Renal cortical epithelial cell (primary cell): ENCODE measurements around the gene MYOT. TPM values are rescaled to one million over a fixed set of nuclear protein-coding genes. Genes with fewer than 3 reads are reported as not detected.
"Not testable (repeated sequence)": the region's sequence is repeated elsewhere in the genome, so short reads cannot be mapped to it uniquely, and the experiment has no call there.

Experiments
- DNase-seq: peaks from one replicate; pipeline ENCODE4 v3.0.0-alpha.2; 2011; ENCODE audit warnings: low read depth
- total RNA-seq: library from RNA; depleted of rRNA; stranded (reverse); fragments of >200 nt; gene quantifications from 2 replicates; pipeline ENCODE4 v1.2.3, GENCODE V29; 2014

Gene MYOT
- total RNA-seq, 1 donor from 2014 or later = not detected

DNA sequence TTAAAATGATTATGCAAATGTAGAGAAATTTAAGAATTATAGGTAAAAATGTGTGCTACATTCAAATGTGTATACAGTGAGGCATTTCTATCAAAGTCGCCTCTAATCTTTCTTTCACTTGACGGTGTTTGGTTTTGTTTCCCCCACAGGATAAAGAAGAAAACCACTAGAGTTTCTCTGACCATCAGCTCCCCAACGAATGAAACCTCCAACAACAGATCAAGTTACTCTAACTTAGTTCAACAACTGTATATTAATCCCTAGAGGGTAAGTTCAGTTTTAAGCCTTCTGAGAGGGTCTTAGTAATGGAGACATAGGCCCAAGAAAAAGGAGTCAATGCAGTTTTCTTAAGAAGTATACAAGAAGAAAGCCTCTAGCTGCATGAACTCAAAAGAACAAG is 11.5 kb upstream of the MYOT start:
- no peak for DNase-seq

DNA sequence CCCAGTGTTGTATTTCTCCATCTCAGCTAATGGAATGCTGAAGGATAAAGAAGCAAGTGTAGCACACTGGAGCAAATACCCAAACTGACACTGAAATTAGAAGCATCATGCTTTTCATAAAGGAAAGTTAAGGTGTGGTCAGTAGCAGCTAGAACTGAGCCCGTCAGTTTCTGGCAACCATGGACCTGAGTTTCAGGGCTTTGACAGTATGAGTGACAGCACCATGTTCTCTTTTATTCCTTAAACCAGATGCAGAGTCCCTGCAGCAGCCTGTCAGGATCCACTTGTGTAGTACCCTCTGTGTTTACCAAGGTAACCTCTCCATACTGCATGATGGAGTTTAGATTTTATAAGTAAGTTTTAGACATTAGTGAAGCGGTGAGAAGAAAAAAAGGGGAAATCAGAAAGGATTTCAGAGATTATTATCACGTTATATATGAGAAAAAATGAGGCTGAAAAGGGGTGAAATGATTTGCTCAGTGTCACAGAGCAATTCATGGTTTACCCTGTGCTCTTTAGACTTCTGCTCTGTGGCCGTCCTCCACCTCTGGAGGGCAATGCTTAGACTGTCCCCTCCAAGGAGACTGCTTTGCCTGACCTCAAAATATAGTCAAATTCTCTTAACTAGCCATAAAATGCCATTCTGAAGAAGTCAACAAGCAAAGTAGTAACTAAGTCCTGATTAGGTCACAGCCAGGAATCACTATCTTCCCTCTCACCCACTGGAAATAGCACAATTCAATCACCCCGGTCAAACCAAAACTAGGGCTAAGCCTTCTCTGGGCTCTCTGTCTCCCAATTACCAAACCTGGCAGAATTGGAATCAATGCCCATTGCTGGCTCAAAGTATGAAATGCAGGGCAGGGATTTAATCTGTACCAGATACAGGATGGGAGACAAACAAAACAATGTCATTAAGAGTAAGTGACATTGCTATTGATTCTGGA is 10.5 kb upstream of the MYOT start:
- DNase-seq = no peak

DNA sequence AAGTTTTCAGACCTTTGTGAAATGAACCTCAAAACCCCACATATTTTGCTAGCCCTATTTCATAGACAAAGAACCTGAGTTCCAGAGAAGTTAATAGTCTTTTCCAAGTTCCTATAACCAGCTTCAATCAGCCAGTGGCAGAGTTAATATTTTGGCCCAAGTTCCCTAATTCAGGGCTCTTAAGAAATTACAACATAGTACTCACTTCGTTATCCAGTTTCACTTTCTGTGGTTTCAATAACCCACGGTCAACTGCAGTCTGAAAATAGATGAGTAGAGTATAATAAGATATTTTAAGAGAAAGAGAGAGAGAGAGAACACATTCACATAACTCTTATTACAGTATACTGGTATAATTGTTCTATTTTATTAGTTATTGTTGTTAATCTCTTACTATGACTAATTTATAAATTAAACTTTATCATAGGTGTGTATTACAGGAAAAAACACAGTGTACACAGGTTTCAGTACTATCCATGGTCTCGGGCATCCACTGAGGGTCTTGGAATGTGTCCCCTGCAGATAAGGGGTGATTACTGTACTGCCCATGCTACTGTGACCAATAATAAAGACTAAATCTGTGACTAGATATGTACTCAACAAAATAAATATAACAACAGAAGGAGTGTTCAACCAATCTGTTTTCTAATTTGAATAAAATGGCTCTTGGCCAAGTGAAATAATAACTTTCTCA is 9.3 kb upstream of the MYOT start:
- peak; percentile 20 for DNase-seq

DNA sequence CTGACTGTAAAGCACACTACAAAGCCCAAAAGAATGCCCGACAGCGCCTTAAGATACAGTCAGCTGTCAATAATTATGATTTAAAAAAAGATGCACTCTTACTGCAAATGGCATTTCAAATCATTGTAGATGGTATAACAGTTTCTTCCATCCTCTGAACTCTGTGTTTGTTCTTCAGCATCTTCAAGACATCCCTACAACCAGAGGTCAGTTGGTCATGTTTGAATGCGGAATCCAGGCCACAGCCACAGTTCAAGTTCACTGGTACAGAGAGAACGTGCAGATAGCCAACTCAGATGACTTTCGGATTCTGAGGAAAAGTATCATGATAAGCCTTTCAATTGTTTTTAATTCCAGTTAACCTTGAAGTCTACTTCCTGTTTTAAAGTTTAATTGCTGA is 8.7 kb upstream of the MYOT start:
- no peak for DNase-seq

DNA sequence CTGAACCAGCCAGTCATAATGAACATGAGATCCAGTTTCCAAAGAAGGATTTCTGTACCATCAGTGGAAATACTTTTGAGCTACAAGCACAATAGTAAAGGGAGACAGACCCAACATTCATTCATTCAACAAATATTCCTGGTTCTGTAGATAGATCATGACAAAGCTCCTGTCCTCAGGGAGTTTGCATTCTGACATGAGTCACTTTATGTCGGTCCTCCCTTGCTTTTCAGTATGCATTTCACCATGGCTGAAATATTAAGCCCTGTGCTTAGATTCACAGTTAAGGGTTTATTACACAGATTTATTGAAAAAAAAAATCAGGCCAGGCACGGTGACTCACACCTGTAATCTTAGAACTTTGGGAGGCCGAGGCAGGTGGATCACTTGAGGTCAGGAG is 5.4 kb upstream of the MYOT start:
- no peak for DNase-seq

DNA sequence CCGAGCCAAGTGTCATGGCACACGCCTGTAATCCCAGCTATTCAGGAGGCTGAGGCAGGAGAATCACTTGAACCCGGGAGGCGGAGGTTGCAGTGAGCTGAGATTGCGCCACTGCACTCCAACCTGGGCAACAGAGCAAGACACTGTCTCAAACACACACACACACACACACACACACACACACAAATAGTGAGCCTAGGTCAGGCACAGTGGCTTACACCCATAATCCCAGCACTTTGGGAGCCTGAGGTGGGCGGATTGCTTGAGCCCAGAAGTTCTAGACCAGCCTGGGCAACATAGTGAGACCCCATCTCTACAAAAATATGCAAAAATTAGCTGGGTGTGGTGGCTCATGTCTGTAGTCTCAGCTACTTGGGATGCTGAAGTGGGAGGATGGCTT is 4.0 kb upstream of the MYOT start:
- DNase-seq = not testable (repeated sequence)

DNA sequence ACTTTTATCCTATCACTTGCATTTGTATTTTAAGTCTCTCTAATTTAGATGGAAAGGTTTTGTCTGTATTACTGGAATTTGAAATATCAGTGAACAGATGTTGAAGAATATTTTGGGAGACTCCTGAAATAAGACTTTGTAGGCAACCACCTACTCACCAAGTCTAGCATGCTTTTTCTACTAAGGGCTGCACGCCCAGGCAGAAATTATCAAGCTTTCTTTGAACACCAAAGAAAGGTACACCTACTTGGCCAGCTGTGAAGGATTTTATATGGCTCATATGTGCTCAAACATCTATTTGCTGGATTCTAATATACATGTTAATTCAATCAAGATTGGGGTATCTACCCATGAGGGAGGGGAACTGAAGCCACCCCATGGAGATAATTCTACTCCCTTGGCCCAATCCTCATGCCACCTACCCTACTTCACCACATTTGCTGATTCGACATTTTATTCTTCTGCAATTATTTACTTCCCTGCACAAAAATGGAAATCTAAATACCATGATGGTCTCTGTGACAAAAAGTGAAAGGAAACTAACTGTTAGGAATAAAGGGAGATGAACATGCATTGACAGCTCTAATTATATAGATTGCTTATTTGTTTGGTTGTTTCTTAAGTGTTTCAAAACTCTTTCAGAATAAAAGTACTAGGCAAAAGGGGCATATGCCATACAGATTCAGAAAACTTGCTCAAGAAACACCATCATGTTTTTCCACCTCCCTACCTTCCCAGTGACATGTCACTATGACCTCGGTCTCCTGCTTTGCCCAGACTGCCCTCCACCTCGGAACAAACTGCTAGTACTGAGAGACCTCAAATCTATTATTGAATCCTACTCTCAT is 895 bp upstream of the MYOT start:
- no peak for DNase-seq

DNA sequence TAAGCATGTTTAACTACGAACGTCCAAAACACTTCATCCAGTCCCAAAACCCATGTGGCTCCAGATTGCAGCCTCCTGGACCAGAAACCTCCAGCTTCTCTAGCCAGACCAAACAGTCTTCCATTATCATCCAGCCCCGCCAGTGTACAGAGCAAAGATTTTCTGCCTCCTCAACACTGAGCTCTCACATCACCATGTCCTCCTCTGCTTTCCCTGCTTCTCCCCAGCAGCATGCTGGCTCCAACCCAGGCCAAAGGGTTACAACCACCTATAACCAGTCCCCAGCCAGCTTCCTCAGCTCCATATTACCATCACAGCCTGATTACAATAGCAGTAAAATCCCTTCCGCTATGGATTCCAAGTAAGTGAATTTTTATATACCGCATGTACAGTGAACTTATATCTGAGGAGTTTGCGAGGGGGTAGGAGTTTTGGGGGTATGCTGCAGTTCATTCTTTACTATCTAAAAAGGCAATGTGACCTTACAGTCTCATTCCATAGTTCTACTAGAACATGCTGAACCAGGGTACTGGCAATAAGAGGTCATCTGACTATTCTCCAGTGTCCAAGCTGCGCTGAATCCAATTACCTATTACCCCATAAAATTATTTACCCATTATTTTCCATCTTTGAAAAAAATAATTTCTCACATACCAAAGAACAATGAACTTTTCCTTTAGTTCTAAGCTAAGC is 3.1 kb downstream of the MYOT start:
- DNase-seq = no peak

DNA sequence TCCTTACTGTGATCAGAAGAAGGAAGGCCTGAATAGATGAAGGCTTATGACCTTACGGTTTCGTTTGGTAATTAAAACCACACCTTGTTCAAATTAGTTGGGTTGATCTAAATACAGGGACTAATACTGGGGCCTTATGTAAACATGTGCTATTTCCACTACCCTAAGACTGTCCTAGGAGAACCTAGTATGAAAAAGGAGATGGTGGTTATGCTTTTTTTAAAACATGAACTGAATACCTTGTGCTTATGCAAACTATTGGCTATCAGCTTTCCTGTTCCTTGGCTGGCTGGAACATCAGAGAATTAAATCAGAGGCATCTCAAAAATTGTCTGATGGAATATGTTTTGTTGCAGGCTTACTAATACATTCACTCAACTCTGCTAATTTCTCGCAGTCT is 3.9 kb downstream of the MYOT start:
- DNase-seq = no peak

DNA sequence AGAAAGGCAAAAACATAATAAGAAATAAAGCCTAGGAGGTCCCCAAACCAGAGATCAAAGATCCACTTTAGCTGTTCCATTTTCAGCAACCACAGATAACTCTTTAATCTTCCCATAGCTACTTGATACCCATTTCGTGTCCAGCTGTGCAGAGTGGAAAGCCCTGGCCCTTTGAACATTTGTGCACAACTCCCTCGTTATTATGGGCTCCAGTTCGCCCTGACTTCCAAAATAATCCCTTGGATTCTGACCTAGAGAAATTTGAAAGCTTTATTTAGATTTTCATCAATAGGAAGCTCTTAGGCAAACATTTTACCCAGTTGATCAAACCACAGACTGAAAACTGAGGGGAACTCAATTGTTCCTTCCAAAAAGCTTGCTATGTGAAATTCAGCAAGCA is 4.8 kb downstream of the MYOT start:
- no peak for DNase-seq

DNA sequence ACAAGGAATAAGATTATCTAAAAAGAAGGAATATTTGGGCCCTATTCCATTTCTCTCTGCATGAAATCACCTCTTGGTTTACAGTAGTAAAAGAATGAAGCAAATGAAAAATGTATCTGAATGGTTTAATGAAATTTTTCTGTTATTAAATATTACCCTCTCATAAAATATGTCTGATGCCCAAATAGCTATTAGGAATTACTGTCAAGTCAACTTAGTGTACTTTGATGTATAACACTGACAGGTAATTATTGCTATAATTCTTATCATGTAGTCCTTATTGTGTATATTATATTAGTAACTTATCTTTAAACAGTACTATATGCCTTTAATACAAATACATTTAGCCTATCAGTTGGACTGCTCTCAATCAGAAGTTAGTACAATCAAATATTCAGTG is 8.4 kb downstream of the MYOT start:
- DNase-seq = no peak

DNA sequence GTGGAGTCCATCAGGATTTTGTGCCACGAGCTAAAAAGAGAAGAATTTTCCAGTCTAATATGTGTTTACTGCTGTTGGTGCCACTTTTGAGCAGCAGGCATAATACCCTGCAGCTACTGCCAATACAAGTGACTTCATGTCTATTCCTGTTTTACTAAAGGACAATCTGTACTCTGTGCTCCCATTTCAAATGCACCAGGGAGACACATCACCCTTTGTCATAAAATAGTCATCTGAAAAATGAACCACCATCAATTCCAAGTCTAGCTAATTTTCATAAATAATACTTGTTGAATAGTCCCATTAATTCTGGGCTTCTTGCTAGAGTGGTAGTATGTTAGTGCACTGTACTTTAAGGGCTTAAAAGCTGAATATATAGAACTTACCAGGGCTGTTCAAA is 12.7 kb downstream of the MYOT start:
- no peak for DNase-seq

DNA sequence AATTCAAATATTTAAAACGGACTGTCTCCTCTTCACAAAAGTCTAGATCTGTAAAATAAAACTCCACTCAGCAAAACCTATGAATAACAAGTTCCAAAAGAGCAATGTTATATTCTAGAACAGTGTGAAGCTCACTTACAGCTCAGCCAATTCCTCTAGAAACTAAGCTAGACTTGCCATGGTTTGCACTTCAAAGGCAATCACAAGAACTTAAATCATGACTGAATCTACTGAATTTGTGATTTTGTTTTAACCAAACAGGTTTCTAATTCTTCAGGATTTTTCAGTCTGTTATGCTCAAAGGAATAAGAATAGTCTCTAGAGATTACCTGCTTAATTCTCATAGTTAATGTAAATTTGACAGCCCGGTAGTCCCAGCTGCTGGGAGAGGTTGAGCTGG is 20.2 kb downstream of the MYOT start:
- no peak for DNase-seq

DNA sequence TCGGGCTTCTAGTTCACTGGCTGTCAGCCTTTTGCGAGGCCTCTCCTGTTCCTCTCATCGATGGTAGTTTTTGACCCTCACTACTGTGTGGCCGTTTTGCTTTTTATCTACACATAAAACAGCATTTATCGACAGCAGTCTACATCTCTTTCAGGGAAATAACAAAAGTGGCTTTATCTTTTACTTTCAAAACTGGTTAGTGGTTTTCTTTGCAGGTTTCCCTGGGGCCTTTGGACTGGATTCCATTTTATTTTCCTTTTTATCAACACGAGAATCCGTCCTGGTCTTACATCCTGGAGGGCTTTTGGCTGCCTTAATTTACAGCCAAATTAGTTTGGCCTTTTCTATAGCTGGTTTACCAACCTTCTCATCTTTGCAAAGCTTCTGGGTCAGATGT is 20.8 kb downstream of the MYOT start:
- no peak for DNase-seq

DNA sequence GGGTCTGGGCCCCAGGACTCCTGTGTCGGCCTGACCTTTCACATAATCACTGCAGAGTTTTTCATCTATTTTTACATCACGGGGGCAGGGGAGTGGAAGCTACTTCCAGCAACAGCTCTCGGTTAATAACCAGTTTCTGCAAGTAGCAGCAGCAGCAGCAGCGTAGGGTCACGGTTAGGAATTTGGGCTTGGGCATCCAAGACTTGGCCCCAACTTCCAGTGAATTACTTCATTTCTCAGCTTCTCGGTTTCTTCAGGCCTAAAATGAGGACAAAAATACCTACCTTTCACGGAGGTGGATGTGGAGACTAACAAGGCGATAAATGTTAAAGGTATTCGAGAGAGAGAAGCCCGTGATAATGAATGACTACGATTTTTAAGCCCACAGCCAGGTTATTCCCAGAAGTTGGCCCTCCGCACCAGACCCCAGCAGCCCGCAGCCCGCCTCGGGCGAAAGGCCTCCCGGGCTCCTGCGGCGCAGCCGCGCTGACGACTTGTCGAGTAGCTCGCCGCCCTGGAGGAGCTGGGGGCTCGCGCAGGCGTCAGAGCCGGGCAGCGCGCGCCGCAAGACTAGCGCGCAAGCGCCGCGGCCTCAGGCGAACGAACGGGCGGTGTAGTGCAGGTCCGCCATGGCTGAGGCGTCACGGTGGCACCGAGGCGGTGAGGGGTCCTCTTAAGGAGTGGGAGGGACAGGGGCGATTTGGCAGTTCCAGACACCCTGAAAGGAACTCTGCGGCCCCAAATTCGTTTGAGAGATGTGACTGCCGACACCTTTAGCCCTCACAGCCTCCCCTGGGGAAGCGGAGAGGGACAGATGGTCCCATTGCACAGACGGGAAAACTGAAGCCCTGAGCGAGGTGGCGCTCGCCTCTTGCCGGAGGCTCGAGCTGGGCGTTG is 21.5 kb downstream of the MYOT start, which contains the start of gene PKD2L2:
Gene PKD2L2 (plus strand): TSS at position 595 of the 897 bp plus-strand sequence. CDS start 35 bp downstream, at position 630.
- peak; percentile 61 for DNase-seq

DNA sequence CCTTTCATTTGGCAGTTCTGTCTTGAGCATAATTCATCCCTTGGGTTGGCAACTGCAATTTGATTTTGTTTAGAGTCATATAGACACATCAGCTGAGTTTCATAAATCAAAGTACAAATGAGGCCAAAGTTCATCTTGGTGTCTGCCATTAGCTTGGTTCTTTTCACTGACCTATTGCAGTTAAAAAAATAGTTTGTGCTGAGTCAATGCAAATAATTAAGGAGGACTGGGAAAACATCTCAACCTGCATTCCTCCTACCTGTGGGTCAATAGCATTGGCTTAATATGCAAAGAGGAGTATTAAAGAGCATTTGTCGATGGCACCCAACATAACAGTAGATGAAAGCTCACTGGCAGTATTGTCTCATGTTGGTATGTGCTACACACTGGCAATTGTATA is 23.2 kb downstream of the MYOT start:
- DNase-seq = peak; percentile 20

DNA sequence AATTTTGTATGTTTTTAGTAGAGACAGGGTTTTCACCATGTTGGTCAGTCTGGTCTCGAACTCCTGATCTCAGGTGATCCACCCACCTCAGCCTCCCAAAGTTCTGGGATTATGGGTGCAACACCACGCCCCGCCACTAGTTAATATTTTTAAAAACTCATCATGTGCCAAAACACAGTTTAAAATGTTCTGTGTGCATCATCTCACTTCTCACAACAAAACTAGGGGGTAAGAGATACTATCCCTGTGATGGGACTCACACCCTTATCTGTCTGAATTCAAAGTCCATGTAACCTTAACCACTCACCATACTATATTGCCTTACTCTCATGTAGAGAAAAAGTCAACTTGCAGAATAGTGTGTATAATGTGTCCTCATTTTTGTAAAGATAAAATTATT is 24.2 kb downstream of the MYOT start:
- DNase-seq = no peak

DNA sequence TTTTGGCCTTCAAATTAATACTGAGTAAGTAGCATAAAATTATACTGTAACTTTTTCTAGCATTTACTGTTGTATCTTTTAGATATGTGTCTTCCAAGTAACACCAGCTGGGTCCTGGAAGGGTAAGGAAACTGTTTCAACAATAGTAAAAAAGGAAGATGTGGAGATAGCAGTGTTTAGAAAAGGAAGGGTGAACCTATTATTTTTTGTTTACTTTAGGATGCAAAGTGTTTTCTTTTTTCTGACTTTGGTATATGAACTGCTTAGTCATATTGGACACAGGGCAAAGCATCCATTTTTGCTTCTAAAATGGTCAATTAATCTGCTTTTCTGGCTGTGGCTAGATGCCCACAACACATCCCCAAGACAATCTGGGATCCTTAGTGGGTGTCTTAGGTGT is 26.9 kb downstream of the MYOT start:
- DNase-seq = no peak

DNA sequence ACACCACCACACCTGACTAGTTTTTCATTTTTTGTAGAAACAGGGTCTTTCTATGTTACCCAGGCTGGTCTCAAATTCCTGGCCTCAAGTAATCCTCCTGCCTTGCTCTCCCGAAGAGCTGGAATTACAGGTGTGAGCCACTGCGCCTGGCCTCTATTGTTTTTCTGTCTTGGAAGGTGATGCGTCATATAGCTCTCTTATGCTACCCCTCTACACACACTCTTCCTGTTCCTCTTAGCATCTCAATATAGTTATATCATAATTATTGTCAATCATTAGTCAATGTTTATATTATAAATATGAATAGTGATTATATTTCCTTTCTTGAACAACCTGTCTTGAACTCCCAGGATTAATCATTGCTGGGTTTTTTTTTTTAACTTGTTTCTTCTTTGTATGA is 28.9 kb downstream of the MYOT start:
- no peak for DNase-seq

DNA sequence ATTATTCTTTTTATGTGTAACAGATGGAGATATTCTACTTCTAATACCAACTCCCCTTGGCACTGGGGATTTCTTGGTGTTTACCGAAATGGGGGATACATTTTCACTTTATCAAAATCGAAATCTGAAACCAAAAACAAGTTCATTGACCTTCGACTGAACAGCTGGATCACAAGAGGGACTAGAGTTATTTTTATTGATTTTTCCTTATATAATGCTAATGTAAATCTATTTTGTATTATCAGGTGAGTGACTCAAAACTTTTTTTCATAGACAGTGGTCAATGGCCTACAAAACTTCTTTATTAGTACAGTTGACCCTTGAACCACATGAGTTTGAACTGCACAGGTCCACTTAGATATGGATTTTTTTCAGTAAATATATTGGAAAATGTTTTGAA is 31.8 kb downstream of the MYOT start:
- no peak for DNase-seq
